Brain microvascular endothelial cell (primary cell): ENCODE measurements around the gene MYO9A.
A peak's percentile ranks its signal among the peaks of the same experiment; 100 is the strongest.

Experiments
- DNase-seq: peaks from one replicate; pipeline ENCODE4 v3.0.0-alpha.2; 2020
- H3K27ac ChIP-seq: fragments of 250-450 bp; sonication (Bioruptor Pico); 2 replicates; pipeline ENCODE4 v1.5.1; 2020; ENCODE audit warnings: mild to moderate bottlenecking, moderate library complexity
- H3K27me3 ChIP-seq: fragments of 250-450 bp; sonication (Bioruptor Pico); replicated peaks from 2 replicates; pipeline ENCODE4 v1.5.1; 2020; ENCODE audit warnings: mild to moderate bottlenecking
- H3K36me3 ChIP-seq: fragments of 250-450 bp; sonication (Bioruptor Pico); replicated peaks from 2 replicates; pipeline ENCODE4 v1.5.1; 2020; ENCODE audit warnings: mild to moderate bottlenecking
- H3K4me3 ChIP-seq: 2 replicates; pipeline ENCODE4 v1.5.1; 2011; ENCODE audit warnings: low read depth, mild to moderate bottlenecking, control low read depth, low read length, moderate library complexity
- CTCF ChIP-seq: IDR thresholded peaks from 2 replicates; pipeline ENCODE4 v1.5.1; 2011; ENCODE audit warnings: low read depth, mild to moderate bottlenecking, moderate library complexity, low read length, control low read depth, inconsistent platforms; ENCODE audit errors: missing control alignments
- in situ Hi-C: cut with HindIII; loops from 2 replicates; pipeline ENCODE4 v1.10.0; 2017; ENCODE audit warnings: low sequenced_read_pairs, low pct_ligation_motif_present

Gene MYO9A

GRCh38 chr15:71802770-71803169, 315.2 kb downstream of the MYO9A start:
- Histone ChIP-seq H3K27ac (no peak overlapping the region), H3K27me3 (no peaks in the 10 kb centered on the region), H3K36me3 (no peaks in the 10 kb centered on the region), H3K4me3 (no peak overlapping the region)
- no peak for DNase-seq
- in situ Hi-C loops = no loop called here
- peak; percentile 61 for TF ChIP-seq CTCF

DNA sequence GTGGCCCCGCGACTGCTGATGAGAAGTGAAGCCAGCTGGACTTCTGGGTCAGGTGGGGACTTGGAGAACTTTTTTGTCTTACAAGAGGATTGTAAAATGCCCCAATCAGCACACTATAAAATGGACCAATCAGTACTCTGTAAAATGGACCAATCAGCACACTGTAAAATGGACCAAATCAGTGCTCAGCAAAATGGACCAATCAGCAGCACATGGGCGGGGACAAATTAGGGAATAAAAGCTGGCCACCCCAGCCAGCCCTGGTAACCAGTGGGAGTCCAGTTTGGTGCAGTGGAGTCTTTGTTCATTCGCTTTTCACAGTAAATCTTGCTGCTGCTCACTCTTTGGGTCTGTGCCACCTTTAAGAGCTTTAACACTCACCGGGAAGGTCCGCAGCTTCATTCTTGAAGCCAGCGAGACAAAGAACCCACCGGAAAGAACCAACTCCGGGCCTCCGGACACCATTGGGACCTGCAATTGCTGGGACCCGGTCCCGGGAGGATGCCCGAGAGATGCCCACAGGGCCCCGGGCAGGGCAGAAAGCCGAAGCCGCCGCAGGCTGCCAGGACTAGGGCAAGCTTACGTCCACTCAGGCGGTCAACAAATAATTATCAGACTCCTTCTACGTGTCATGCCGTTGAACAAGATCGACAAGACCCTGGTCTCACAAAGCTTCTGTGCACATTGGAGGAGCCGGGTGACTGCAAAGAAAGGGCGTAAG, 315.9 kb downstream of the MYO9A start:
- no peak for TF ChIP-seq CTCF
- no peak overlapping the region for H3K27ac ChIP-seq
- DNase-seq = no peak
- no peak overlapping the region for H3K4me3 ChIP-seq
- no peaks in the 10 kb centered on the region for H3K27me3 ChIP-seq
- no peaks in the 10 kb centered on the region for H3K36me3 ChIP-seq
- in situ Hi-C loops = no loop called here

DNA sequence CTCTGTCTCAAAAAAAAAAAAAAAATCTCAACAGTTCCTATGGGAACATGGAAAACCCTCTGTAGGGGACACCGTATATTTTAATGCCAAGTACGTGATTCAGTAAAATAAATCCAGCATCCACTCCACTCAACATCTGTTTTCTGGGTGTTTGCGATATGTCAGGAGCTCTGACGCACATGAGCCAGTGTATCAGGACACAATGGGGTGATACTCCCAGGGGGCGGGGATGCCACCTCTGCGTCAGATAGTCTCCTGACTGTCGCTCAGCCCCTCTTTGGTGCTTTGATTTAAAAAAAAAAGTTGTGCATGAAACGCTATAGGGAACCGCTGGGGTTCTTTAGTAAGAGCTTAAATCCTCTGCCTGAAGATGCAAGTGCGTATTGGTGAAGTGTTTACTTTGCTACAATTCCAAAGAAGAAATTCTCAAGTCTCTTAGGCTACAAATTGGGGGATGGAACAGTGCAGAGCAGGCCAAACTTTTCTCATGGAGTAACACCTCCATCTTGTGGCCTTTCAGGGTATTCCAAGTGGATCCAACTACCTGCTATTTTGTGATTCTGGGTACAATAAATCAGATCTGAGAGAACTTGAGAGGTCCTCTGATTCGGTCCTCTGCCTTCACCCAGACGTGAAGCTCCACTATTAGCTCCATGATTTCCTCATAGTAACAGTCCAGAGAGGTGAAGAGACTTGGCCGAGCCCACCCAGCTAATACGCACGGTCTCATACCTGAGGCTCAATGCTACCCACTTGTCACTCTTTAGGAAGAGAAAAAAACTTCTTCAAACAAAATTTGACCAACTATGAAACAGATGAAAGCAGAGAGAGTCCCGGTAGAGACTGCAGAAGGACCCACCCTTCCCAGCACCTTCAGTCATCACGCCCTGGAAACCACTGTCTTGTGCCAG, 316.9 kb downstream of the MYO9A start:
- peak; percentile 84 for TF ChIP-seq CTCF
- peak; percentile 73 for DNase-seq
- no peak overlapping the region for H3K27ac ChIP-seq
- H3K4me3 ChIP-seq = no peak overlapping the region
- no peaks in the 10 kb centered on the region for H3K36me3 ChIP-seq
- in situ Hi-C loops = no loop called here
- no peaks in the 10 kb centered on the region for H3K27me3 ChIP-seq

GRCh38 chr15:71800190-71800589, 317.8 kb downstream of the MYO9A start:
- no peak overlapping the region for H3K4me3 ChIP-seq
- no peak for DNase-seq
- no peak overlapping the region for H3K27ac ChIP-seq
- in situ Hi-C loops = no loop called here
- H3K36me3 ChIP-seq = no peaks in the 10 kb centered on the region
- TF ChIP-seq CTCF = no peak
- no peaks in the 10 kb centered on the region for H3K27me3 ChIP-seq

- H3K27ac ChIP-seq = no peak overlapping the region
- H3K36me3 ChIP-seq = no peaks in the 10 kb centered on the region
- DNase-seq = no peak
- TF ChIP-seq CTCF = no peak
- H3K27me3 ChIP-seq = no peaks in the 10 kb centered on the region
- in situ Hi-C loops = no loop called here
- no peak overlapping the region for H3K4me3 ChIP-seq
Measured at GRCh38 chr15:71798641-71799040, 319.3 kb downstream of the MYO9A start.
